GM23338 (cell line): ENCODE measurements around the gene CNTNAP2. TPM values are rescaled to one million over a fixed set of nuclear protein-coding genes. Genes with fewer than 3 reads are reported as not detected.

ENCODE experiments used
- ATAC-seq: fragments of 200-7000 bp; cut with Tn5 transposase; 3 replicates; pipeline ENCODE4 v1.9.1; 2020
- DNase-seq: peaks from one replicate; pipeline ENCODE4 v3.0.0-alpha.2; 2015; ENCODE audit warnings: low spot score
- H2AFZ ChIP-seq: fragments of 200-600 bp; sonication (generic); 2 replicates; pipeline ENCODE4 v1.8.0; 2016; ENCODE audit warnings: antibody characterized with exemption, mild to moderate bottlenecking, moderate library complexity
- H3F3A ChIP-seq: fragments of 200-600 bp; sonication (generic); replicated peaks from 2 replicates; pipeline ENCODE4 v1.8.0; 2017; ENCODE audit warnings: antibody characterized with exemption, mixed run types, low read depth
- H3K27ac ChIP-seq: fragments of 200-600 bp; sonication (generic); 2 replicates; pipeline ENCODE4 v1.6.1; 2016; ENCODE audit warnings: low read depth
- H3K27me3 ChIP-seq: fragments of 200-600 bp; sonication (generic); 2 replicates; pipeline ENCODE4 v1.8.0; 2016; ENCODE audit warnings: mild to moderate bottlenecking, mixed run types, moderate library complexity; ENCODE audit not compliant: insufficient read depth
- H3K36me3 ChIP-seq: fragments of 200-600 bp; sonication (generic); 2 replicates; pipeline ENCODE4 v1.8.0; 2016; ENCODE audit warnings: mild to moderate bottlenecking; ENCODE audit not compliant: insufficient read depth
- H3K4me1 ChIP-seq: fragments of 200-600 bp; sonication (generic); 2 replicates; pipeline ENCODE4 v1.8.0; 2016; ENCODE audit warnings: mild to moderate bottlenecking, moderate library complexity; ENCODE audit not compliant: insufficient read depth
- H3K4me2 ChIP-seq: fragments of 200-600 bp; sonication (generic); 2 replicates; pipeline ENCODE4 v1.7.1; 2017; ENCODE audit warnings: mixed run types
- H3K4me3 ChIP-seq: fragments of 200-600 bp; sonication (generic); 2 replicates; pipeline ENCODE4 v1.6.1; 2016; ENCODE audit warnings: mixed run types
- H3K79me2 ChIP-seq: fragments of 200-600 bp; sonication (generic); replicated peaks from 2 replicates; pipeline ENCODE4 v1.8.0; 2017; ENCODE audit warnings: mild to moderate bottlenecking; ENCODE audit not compliant: insufficient read depth
- H3K9me2 ChIP-seq: fragments of 200-600 bp; sonication (generic); 2 replicates; pipeline ENCODE4 v1.8.0; 2017; ENCODE audit not compliant: insufficient read depth
- H4K20me1 ChIP-seq: fragments of 200-600 bp; sonication (generic); replicated peaks from 2 replicates; pipeline ENCODE4 v1.8.0; 2017; ENCODE audit warnings: mild to moderate bottlenecking; ENCODE audit not compliant: insufficient read depth
- H3K27ac Mint-ChIP-seq: 2 replicates; pipeline ENCODE4 v1.8.0; 2020; ENCODE audit warnings: inconsistent platforms, mild to moderate bottlenecking, moderate library complexity, mixed read lengths
- H3K27me3 Mint-ChIP-seq: 3 replicates; pipeline ENCODE4 v1.8.0; 2022; ENCODE audit warnings: low read depth, mild to moderate bottlenecking, moderate library complexity, mixed read lengths, inconsistent platforms; ENCODE audit not compliant: insufficient read depth, poor library complexity
- H3K36me3 Mint-ChIP-seq: 3 replicates; pipeline ENCODE4 v1.8.0; 2021; ENCODE audit warnings: low read depth, mild to moderate bottlenecking, inconsistent platforms, moderate library complexity, mixed read lengths
- H3K4me1 Mint-ChIP-seq: 3 replicates; pipeline ENCODE4 v1.8.0; 2020; ENCODE audit warnings: mild to moderate bottlenecking, inconsistent platforms, mixed read lengths
- H3K4me3 Mint-ChIP-seq: 3 replicates; pipeline ENCODE4 v1.8.0; 2021; ENCODE audit warnings: moderate library complexity, mild to moderate bottlenecking, inconsistent platforms, mixed read lengths
- H3K9me3 Mint-ChIP-seq: 3 replicates; pipeline ENCODE4 v1.8.0; 2020; ENCODE audit warnings: moderate library complexity, mild to moderate bottlenecking, inconsistent platforms, mixed read lengths
- CREB1 ChIP-seq: fragments of 250-450 bp; sonication (Bioruptor Pico); IDR thresholded peaks from 2 replicates; pipeline ENCODE4 v1.5.0; 2020; ENCODE audit warnings: low read depth, mild to moderate bottlenecking, moderate library complexity
- CTCF ChIP-seq, 2 experiments: fragments of 200-600 bp in 1 of 2; sonication (generic) in 1 of 2; conservative IDR thresholded peaks; 2 replicates each; pipeline versions ENCODE4 v1.5.1 to v1.6.1; 2016 to 2017; ENCODE audit warnings: antibody characterized with exemption in 2 of 2, low read depth in 2 of 2, mild to moderate bottlenecking in 2 of 2, moderate library complexity in 1 of 2
- ETS1 ChIP-seq: IDR thresholded peaks from 2 replicates; pipeline ENCODE4 v1.6.1; 2016; ENCODE audit warnings: antibody characterized with exemption
- EZH2 ChIP-seq: fragments of 200-600 bp; sonication (generic); IDR thresholded peaks from one replicate; pipeline ENCODE4 v1.8.0; 2017; ENCODE audit warnings: antibody characterized with exemption, mild to moderate bottlenecking, low read depth; ENCODE audit not compliant: unreplicated experiment
- EZH2phosphoT487 ChIP-seq: fragments of 200-600 bp; sonication (generic); IDR thresholded peaks from one replicate; pipeline ENCODE4 v1.8.1; 2018; ENCODE audit warnings: antibody characterized with exemption; ENCODE audit not compliant: unreplicated experiment
- JUNB ChIP-seq: IDR thresholded peaks from one replicate; pipeline ENCODE4 v1.6.1; 2016; ENCODE audit warnings: antibody characterized with exemption; ENCODE audit not compliant: unreplicated experiment
- NANOG ChIP-seq: IDR thresholded peaks from 2 replicates; pipeline ENCODE4 v1.6.1; 2016; ENCODE audit warnings: antibody characterized with exemption, borderline replicate concordance
- POLR2AphosphoS5 ChIP-seq: IDR thresholded peaks from 2 replicates; pipeline ENCODE4 v1.6.1; 2016; ENCODE audit warnings: antibody characterized with exemption, low read depth
- REST ChIP-seq: IDR thresholded peaks from one replicate; pipeline ENCODE4 v1.6.1; 2018; ENCODE audit warnings: antibody characterized with exemption; ENCODE audit not compliant: unreplicated experiment
- STAT1 ChIP-seq: IDR thresholded peaks from one replicate; pipeline ENCODE4 v1.6.1; 2016; ENCODE audit warnings: antibody characterized with exemption; ENCODE audit not compliant: unreplicated experiment
- ZNF114 ChIP-seq: fragments of 250-450 bp; sonication (Bioruptor Pico); IDR thresholded peaks from 2 replicates; pipeline ENCODE4 v1.5.0; 2020; ENCODE audit warnings: mild to moderate bottlenecking, moderate library complexity
- ZNF331 ChIP-seq: fragments of 250-450 bp; sonication (Bioruptor Pico); IDR thresholded peaks from 2 replicates; pipeline ENCODE4 v1.5.0; 2020; ENCODE audit warnings: low read depth, mild to moderate bottlenecking, moderate library complexity
- polyA plus RNA-seq: library from polyadenylated mRNA; unstranded; fragments of >200 nt; fragmentation: Nextera tagmentation; extraction: Ambion mirVana; gene quantifications from 2 replicates; pipeline ENCODE4 v1.2.1, GENCODE V29; 2016
- total RNA-seq: library from RNA; depleted of rRNA; stranded (reverse); fragments of >200 nt; shearing (Covaris generic); gene quantifications from 2 replicates; pipeline ENCODE4 v1.2.3, GENCODE V29; 2014
- TF ChIP-seq, protein P1 (sequence below): fragments of 250-450 bp; sonication (Bioruptor Pico); IDR thresholded peaks from 2 replicates; pipeline ENCODE4 v1.5.0; 2020; ENCODE audit warnings: mild to moderate bottlenecking, moderate library complexity

CNTNAP2 gene
- total and polyA plus RNA-seq, 2 experiments from 2014 or later: 38.2 to 61.3 TPM

GRCh38 chr7:147707926-147708325 lies 1591.3 kb downstream of the CNTNAP2 start:
- Histone ChIP-seq H3K27me3 (no peaks in the 10 kb centered on the region), H3F3A (no peaks in the 10 kb centered on the region), H3K4me3 (no peak overlapping the region), H3K36me3 (0 out of 2 replicates have a peak, but pooled peaks cover 4% of the 10 kb centered on the region), H3K4me1 (no peaks in the 10 kb centered on the region), H3K27ac (no peak overlapping the region), H3K79me2 (no peaks in the 10 kb centered on the region), H2AFZ (no peak overlapping the region), H4K20me1 (no peaks in the 10 kb centered on the region), H3K4me2 (no peak overlapping the region), H3K9me2 (no peaks in the 10 kb centered on the region)
- no peaks in the 10 kb centered on the region; the same call in 2 of the 3 replicates for H3K4me1 Mint-ChIP-seq
- H3K9me3 Mint-ChIP-seq: peaks cover 40% of the 10 kb centered on the region
- DNase-seq (no peak), ATAC-seq (no peak)
- H3K27me3 Mint-ChIP-seq: no peaks in the 10 kb centered on the region
- H3K27ac Mint-ChIP-seq: no peak overlapping the region
- H3K36me3 Mint-ChIP-seq: no peaks in the 10 kb centered on the region; the same call in 1 of the 3 replicates
- H3K4me3 Mint-ChIP-seq: no peak overlapping the region
- TF ChIP-seq NANOG: no peak
- no peak for TF ChIP-seq STAT1
- no peak for TF ChIP-seq ZNF331 (CRISPR knock-in tag)
- no peak for TF ChIP-seq EZH2
- TF ChIP-seq REST: no peak
- TF ChIP-seq ETS1: no peak
- TF ChIP-seq CREB1: no peak
- TF ChIP-seq, protein P1, sequence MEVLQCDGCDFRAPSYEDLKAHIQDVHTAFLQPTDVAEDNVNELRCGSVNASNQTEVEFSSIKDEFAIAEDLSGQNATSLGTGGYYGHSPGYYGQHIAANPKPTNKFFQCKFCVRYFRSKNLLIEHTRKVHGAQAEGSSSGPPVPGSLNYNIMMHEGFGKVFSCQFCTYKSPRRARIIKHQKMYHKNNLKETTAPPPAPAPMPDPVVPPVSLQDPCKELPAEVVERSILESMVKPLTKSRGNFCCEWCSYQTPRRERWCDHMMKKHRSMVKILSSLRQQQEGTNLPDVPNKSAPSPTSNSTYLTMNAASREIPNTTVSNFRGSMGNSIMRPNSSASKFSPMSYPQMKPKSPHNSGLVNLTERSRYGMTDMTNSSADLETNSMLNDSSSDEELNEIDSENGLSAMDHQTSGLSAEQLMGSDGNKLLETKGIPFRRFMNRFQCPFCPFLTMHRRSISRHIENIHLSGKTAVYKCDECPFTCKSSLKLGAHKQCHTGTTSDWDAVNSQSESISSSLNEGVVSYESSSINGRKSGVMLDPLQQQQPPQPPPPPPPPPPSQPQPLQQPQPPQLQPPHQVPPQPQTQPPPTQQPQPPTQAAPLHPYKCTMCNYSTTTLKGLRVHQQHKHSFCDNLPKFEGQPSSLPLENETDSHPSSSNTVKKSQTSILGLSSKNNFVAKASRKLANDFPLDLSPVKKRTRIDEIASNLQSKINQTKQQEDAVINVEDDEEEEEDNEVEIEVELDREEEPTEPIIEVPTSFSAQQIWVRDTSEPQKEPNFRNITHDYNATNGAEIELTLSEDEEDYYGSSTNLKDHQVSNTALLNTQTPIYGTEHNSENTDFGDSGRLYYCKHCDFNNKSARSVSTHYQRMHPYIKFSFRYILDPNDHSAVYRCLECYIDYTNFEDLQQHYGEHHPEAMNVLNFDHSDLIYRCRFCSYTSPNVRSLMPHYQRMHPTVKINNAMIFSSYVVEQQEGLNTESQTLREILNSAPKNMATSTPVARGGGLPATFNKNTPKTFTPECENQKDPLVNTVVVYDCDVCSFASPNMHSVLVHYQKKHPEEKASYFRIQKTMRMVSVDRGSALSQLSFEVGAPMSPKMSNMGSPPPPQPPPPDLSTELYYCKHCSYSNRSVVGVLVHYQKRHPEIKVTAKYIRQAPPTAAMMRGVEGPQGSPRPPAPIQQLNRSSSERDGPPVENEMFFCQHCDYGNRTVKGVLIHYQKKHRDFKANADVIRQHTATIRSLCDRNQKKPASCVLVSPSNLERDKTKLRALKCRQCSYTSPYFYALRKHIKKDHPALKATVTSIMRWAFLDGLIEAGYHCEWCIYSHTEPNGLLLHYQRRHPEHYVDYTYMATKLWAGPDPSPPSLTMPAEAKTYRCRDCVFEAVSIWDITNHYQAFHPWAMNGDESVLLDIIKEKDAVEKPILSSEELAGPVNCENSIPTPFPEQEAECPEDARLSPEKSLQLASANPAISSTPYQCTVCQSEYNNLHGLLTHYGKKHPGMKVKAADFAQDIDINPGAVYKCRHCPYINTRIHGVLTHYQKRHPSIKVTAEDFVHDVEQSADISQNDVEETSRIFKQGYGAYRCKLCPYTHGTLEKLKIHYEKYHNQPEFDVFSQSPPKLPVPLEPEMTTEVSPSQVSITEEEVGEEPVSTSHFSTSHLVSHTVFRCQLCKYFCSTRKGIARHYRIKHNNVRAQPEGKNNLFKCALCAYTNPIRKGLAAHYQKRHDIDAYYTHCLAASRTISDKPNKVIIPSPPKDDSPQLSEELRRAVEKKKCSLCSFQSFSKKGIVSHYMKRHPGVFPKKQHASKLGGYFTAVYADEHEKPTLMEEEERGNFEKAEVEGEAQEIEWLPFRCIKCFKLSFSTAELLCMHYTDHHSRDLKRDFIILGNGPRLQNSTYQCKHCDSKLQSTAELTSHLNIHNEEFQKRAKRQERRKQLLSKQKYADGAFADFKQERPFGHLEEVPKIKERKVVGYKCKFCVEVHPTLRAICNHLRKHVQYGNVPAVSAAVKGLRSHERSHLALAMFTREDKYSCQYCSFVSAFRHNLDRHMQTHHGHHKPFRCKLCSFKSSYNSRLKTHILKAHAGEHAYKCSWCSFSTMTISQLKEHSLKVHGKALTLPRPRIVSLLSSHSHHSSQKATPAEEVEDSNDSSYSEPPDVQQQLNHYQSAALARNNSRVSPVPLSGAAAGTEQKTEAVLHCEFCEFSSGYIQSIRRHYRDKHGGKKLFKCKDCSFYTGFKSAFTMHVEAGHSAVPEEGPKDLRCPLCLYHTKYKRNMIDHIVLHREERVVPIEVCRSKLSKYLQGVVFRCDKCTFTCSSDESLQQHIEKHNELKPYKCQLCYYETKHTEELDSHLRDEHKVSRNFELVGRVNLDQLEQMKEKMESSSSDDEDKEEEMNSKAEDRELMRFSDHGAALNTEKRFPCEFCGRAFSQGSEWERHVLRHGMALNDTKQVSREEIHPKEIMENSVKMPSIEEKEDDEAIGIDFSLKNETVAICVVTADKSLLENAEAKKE (CRISPR knock-in tag): no peak
- TF ChIP-seq JUNB: no peak
- TF ChIP-seq CTCF (conservative IDR thresholded peaks at IDR 0.05; ENCODE audit: low read depth in 2 of 2): no peak
- TF ChIP-seq ZNF114: no peak
- TF ChIP-seq POLR2AphosphoS5: no peak
- no peak for TF ChIP-seq EZH2phosphoT487
